Ramos (cell line): ENCODE data around the gene UBE2J1.
"Not testable (repeated sequence)": the region's sequence is repeated elsewhere in the genome, so short reads cannot be mapped to it uniquely, and the experiment has no call there.

ENCODE experiments used
- in situ Hi-C: fragments of 300-500 bp; cut with MboI; formaldehyde crosslinking; loops from one replicate; pipeline ENCODE4 v1.14.3; 2022; ENCODE audit warnings: low sequenced_read_pairs; ENCODE audit not compliant: unreplicated experiment

Gene UBE2J1

GRCh38 chr6:89297695-89298351, 54.7 kb downstream of the UBE2J1 start:
- in situ Hi-C loops: no loop called here

- in situ Hi-C loops: no loop called here
Measured at GRCh38 chr6:89295981-89296380, 56.5 kb downstream of the UBE2J1 start.

GRCh38 chr6:89295116-89295515, 57.4 kb downstream of the UBE2J1 start:
- in situ Hi-C loops: not testable (repeated sequence)

- in situ Hi-C loops: no loop called here
Measured at GRCh38 chr6:89291256-89291819, 61.2 kb downstream of the UBE2J1 start.

GRCh38 chr6:89290401-89291155, 61.9 kb downstream of the UBE2J1 start:
- in situ Hi-C loops: no loop called here

GRCh38 chr6:89289710-89290109, 62.8 kb downstream of the UBE2J1 start:
- in situ Hi-C loops: no loop called here

- in situ Hi-C loops: no loop called here
Measured at GRCh38 chr6:89287351-89288028, 65.0 kb downstream of the UBE2J1 start.

GRCh38 chr6:89286516-89286915, 66.0 kb downstream of the UBE2J1 start:
- in situ Hi-C loops: no loop called here

GRCh38 chr6:89284963-89285735, 67.4 kb downstream of the UBE2J1 start:
- in situ Hi-C loops: no loop called here

GRCh38 chr6:89284081-89284480, 68.4 kb downstream of the UBE2J1 start:
- in situ Hi-C loops: no loop called here

GRCh38 chr6:89282749-89283148, 69.8 kb downstream of the UBE2J1 start:
- in situ Hi-C loops: no loop called here

- in situ Hi-C loops: no loop called here
Measured at GRCh38 chr6:89281779-89282246, 70.7 kb downstream of the UBE2J1 start.

GRCh38 chr6:89278956-89279355, 73.6 kb downstream of the UBE2J1 start:
- in situ Hi-C loops: no loop called here
